CMK (cell line): ENCODE measurements around the gene DPYSL3.
"Not testable (repeated sequence)": the region's sequence is repeated elsewhere in the genome, so short reads cannot be mapped to it uniquely, and the experiment has no call there.

Experiments
- DNase-seq: peaks from one replicate; pipeline ENCODE4 v3.0.0-alpha.2; 2010; ENCODE audit warnings: low read depth

The DPYSL3 gene

GRCh38 chr5:147369742-147370374, 140.0 kb downstream of the DPYSL3 start:
- DNase-seq: no peak

GRCh38 chr5:147367381-147367780, 142.5 kb downstream of the DPYSL3 start:
- DNase-seq: not testable (repeated sequence)

- DNase-seq: no peak
Observed at GRCh38 chr5:147361441-147362175, 148.3 kb downstream of the DPYSL3 start.

- no peak for DNase-seq
Observed at GRCh38 chr5:147360816-147361215, 149.1 kb downstream of the DPYSL3 start.

GRCh38 chr5:147359581-147359980, 150.3 kb downstream of the DPYSL3 start:
- DNase-seq: no peak

- DNase-seq: no peak
Observed at GRCh38 chr5:147359101-147359500, 150.8 kb downstream of the DPYSL3 start.

GRCh38 chr5:147349241-147349640, 160.6 kb downstream of the DPYSL3 start:
- DNase-seq: no peak

GRCh38 chr5:147348451-147348850, 161.4 kb downstream of the DPYSL3 start:
- DNase-seq: no peak

GRCh38 chr5:147348046-147348445, 161.8 kb downstream of the DPYSL3 start:
- no peak for DNase-seq

GRCh38 chr5:147346006-147346561, 163.8 kb downstream of the DPYSL3 start:
- no peak for DNase-seq

- DNase-seq: no peak
Observed at GRCh38 chr5:147344861-147345260, 165.0 kb downstream of the DPYSL3 start.

GRCh38 chr5:147341345-147341744, 168.5 kb downstream of the DPYSL3 start:
- DNase-seq: no peak

- DNase-seq: no peak
Observed at GRCh38 chr5:147340941-147341340, 168.9 kb downstream of the DPYSL3 start.
